ENCODE data around the gene PAX3. TPM values are rescaled to one million over a fixed set of nuclear protein-coding genes. Genes with fewer than 3 reads are reported as not detected.

The PAX3 gene
- total RNA-seq, 3 donors from 2014 or later, result 0.29 to 2.9 (median 2.3) TPM

DNA sequence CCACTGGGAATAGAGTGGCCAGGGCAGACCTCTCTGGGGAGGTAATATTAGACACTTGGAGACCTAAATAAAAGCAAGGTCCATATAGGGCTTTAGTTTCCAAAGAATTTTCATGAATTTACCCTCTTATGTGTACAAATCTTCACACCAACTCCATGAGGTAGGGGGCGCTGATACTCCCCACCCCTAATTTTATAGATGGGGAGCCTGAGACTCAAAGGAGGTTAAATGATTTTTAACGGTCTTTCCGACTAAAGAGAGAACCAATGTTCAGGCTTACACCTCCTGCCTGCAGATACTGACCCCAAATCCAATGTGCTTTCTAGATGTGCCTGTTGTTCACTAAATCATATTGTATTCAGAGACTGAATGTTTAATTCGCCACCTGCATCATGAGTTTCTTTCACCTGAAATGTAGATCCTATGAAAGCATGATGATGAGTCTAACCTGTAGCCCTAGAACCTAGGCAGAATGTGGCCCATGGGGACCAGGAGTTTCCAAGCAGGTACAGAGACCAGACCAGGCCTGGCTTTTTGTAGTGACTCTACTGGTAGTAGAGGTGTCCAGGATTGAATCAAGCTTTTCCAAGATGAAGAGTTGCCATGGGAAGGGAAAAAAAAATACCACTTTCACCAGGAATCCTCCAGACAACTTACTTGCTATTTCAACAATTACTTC lies 16.8 kb upstream of the PAX3 start:
- Histone ChIP-seq H3K9me3 (peaks cover 0 to 4% of the 10 kb centered on the region in 2 donors), H3K27ac (no peak overlapping the region), H3K27me3 (peaks cover 0 to 74% of the 10 kb centered on the region in 2 donors), H3K36me3 (no peaks in the 10 kb centered on the region), H3K4me1 (no peaks in the 10 kb centered on the region), H3K4me3 (no peak overlapping the region)
- DNase-seq (ENCODE audit: low spot score in 2 of 2), result no peak
- intact Hi-C loops (cut with DNase I; ENCODE audit: low total_unique reads), result no loop called here
- TF ChIP-seq POLR2A (IDR thresholded peaks at IDR 0.05), result no peak
- TF ChIP-seq, protein P1, sequence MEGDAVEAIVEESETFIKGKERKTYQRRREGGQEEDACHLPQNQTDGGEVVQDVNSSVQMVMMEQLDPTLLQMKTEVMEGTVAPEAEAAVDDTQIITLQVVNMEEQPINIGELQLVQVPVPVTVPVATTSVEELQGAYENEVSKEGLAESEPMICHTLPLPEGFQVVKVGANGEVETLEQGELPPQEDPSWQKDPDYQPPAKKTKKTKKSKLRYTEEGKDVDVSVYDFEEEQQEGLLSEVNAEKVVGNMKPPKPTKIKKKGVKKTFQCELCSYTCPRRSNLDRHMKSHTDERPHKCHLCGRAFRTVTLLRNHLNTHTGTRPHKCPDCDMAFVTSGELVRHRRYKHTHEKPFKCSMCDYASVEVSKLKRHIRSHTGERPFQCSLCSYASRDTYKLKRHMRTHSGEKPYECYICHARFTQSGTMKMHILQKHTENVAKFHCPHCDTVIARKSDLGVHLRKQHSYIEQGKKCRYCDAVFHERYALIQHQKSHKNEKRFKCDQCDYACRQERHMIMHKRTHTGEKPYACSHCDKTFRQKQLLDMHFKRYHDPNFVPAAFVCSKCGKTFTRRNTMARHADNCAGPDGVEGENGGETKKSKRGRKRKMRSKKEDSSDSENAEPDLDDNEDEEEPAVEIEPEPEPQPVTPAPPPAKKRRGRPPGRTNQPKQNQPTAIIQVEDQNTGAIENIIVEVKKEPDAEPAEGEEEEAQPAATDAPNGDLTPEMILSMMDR (IDR thresholded peaks at IDR 0.05), result no peak
- no peak for TF ChIP-seq POLR2AphosphoS5 (IDR thresholded peaks at IDR 0.05)

- intact Hi-C loops (cut with DNase I; ENCODE audit: low total_unique reads), result no loop called here
- H3K4me1 ChIP-seq, result no peaks in the 10 kb centered on the region
- H3K27ac ChIP-seq, result no peak overlapping the region
- no peaks in the 10 kb centered on the region for H3K36me3 ChIP-seq
- DNase-seq (ENCODE audit: low spot score in 2 of 2), result no peak
- H3K27me3 ChIP-seq, result peaks cover 0 to 83% of the 10 kb centered on the region in 2 donors
- peaks cover 0 to 4% of the 10 kb centered on the region in 2 donors for H3K9me3 ChIP-seq
- H3K4me3 ChIP-seq, result no peak overlapping the region
- no peak for TF ChIP-seq POLR2AphosphoS5 (IDR thresholded peaks at IDR 0.05)
- no peak for TF ChIP-seq POLR2A (IDR thresholded peaks at IDR 0.05)
- TF ChIP-seq, protein P1 (IDR thresholded peaks at IDR 0.05), result no peak
Observed at GRCh38 chr2:222313816-222314215, 15.0 kb upstream of the PAX3 start.

DNA sequence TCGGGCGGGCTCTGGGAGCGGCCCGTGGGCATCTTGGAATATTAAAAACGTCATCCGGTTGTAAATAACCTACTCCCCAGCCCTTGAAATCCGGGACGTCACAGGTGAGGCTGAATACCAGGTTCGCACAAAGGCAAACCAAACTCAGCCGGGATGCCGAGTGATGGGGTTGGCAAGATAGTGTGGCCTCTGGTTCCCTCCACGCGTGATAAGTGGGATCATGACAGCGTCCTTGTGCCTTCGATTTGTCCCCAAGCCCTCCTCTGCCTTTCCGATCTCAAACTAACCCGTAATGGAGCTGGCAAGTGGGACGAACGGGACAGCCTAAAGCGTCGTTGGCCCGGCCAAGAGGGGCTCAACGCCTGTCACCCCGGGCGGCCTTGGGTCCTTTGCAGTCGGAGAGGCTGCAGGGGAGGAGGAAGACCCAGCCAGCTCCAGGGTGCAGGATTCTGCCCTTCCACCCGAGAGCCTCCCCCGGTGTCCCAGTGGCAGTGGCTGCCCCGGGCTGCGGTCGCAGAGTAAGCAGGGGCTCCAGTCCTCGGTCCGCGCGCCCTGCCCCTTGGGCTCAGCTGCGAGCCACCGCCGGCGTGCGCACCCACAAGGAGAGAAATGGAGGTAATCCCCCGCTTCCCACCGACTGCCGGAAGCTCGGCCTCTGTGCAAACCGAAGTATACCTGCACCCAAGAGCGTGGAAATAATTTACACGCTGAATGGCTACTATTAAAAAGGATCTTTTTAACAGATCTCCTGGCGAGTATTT lies 13.4 kb upstream of the PAX3 start:
- Histone ChIP-seq H3K9me3 (peaks cover 0 to 4% of the 10 kb centered on the region in 2 donors), H3K36me3 (no peaks in the 10 kb centered on the region), H3K27ac (no peak overlapping the region), H3K27me3 (peaks cover 1 to 95% of the 10 kb centered on the region in 2 donors), H3K4me3 (no peak overlapping the region), H3K4me1 (no peaks in the 10 kb centered on the region)
- DNase-seq (ENCODE audit: low spot score in 2 of 2), result no peak
- intact Hi-C loops (cut with DNase I; ENCODE audit: low total_unique reads), result no loop called here
- TF ChIP-seq, protein P1 (IDR thresholded peaks at IDR 0.05), result no peak
- TF ChIP-seq POLR2A (IDR thresholded peaks at IDR 0.05), result no peak
- no peak for TF ChIP-seq POLR2AphosphoS5 (IDR thresholded peaks at IDR 0.05)

DNA sequence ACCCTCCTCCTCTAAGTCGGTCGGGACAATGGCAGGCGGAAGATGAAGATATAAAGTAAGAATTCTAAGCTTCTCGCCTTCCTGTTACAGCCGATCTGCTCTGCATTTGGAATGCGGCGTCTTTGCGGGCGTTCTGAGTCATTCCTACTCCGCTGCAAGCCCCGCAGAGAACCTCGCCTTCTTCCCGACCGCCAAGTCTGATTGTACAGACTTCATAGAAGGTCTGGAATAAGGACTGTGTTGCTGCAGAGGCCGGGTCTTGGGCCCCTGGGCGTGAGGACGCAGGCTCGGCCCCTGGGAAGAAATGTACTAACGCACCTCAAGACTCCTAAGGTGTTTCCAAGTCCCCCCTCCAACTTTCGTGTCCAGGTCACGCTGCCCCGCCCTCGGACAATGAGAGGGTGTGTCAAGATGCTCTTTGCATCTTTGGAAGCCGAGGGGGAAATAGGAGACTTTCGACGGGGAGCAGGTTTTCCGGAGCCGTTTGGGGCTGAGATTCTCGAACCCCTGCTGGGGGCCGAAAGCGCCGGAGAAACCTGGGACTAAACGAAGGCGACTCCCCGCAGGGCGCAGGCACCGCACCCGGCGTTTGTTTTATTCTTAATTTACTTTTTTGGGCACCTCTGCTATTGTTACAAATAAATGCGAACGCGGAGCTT lies 12.7 kb upstream of the PAX3 start:
- peaks cover 0 to 4% of the 10 kb centered on the region in 2 donors for H3K9me3 ChIP-seq
- no peak overlapping the region for H3K27ac ChIP-seq
- H3K4me1 ChIP-seq, result no peaks in the 10 kb centered on the region
- intact Hi-C loops (cut with DNase I; ENCODE audit: low total_unique reads), result no loop called here
- no peak for DNase-seq (ENCODE audit: low spot score in 2 of 2)
- H3K27me3 ChIP-seq, result peaks cover 2 to 96% of the 10 kb centered on the region in 2 donors
- H3K4me3 ChIP-seq, result no peak overlapping the region
- H3K36me3 ChIP-seq, result no peaks in the 10 kb centered on the region
- TF ChIP-seq, protein P1 (IDR thresholded peaks at IDR 0.05), result no peak
- TF ChIP-seq POLR2AphosphoS5 (IDR thresholded peaks at IDR 0.05) (no peak), POLR2A (IDR thresholded peaks at IDR 0.05) (no peak)

Data from breast epithelium (tissue), 4 donors.